Esophagus muscularis mucosa (tissue), 3 donors: Measurements from ENCODE around the gene HECTD4.

Source experiments
- POLR2A ChIP-seq: fragments of 450-650 bp; IDR thresholded peaks from one replicate; pipeline ENCODE4 v1.6.1; 2017; ENCODE audit warnings: antibody characterized with exemption, moderate library complexity, mild to moderate bottlenecking, low read depth
- TF ChIP-seq, protein P1 (sequence below), 3 experiments: fragments of 200-600 bp in 2 of 3; fragments of 450-650 bp in 1 of 3; sonication (generic) in 2 of 3; IDR thresholded peaks; one replicate each; pipeline ENCODE4 v1.5.1; 2017 to 2019; ENCODE audit warnings: antibody characterized with exemption in 3 of 3, mild to moderate bottlenecking in 2 of 3, moderate library complexity in 1 of 3

DNA sequence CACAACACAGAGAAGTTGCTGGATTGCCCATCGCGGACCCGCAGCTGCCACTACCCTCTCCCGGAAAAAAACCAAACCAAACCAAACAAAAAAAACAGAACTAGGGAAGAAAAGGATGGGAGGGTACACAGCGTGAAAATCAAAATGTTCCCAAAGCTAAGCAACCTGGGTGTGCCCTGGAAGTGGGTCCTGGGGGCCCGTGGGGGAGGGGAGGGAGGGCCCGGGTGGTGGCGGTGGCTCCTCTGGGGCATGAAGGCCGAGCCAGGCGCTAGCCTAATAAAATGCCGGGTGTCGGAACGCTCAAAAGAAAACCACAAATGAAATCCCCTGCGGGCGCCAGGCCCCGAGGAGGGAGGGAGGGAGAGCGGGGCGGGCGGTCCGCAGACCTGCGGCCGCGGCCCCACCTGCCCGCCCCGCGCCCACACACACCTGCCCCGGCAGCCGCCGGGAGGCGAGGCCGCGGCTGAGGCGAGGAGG lies 787 bp downstream of the HECTD4 start:
- TF ChIP-seq POLR2A = no peak
- TF ChIP-seq, protein P1, sequence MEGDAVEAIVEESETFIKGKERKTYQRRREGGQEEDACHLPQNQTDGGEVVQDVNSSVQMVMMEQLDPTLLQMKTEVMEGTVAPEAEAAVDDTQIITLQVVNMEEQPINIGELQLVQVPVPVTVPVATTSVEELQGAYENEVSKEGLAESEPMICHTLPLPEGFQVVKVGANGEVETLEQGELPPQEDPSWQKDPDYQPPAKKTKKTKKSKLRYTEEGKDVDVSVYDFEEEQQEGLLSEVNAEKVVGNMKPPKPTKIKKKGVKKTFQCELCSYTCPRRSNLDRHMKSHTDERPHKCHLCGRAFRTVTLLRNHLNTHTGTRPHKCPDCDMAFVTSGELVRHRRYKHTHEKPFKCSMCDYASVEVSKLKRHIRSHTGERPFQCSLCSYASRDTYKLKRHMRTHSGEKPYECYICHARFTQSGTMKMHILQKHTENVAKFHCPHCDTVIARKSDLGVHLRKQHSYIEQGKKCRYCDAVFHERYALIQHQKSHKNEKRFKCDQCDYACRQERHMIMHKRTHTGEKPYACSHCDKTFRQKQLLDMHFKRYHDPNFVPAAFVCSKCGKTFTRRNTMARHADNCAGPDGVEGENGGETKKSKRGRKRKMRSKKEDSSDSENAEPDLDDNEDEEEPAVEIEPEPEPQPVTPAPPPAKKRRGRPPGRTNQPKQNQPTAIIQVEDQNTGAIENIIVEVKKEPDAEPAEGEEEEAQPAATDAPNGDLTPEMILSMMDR (IDR thresholded peaks at IDR 0.05) = no peak
